Activated T-cell treated with anti-CD3 and anti-CD28 coated beads, Interleukin-2, amount 50 U/mL, for 48 hours (primary cell): ENCODE data around the gene EBF4.
A peak's percentile ranks its signal among the peaks of the same experiment; 100 is the strongest.

ENCODE experiments used
- DNase-seq, 2 experiments: peaks; one replicate each; pipeline ENCODE4 v3.0.0-alpha.2; 2020

The EBF4 gene

DNA sequence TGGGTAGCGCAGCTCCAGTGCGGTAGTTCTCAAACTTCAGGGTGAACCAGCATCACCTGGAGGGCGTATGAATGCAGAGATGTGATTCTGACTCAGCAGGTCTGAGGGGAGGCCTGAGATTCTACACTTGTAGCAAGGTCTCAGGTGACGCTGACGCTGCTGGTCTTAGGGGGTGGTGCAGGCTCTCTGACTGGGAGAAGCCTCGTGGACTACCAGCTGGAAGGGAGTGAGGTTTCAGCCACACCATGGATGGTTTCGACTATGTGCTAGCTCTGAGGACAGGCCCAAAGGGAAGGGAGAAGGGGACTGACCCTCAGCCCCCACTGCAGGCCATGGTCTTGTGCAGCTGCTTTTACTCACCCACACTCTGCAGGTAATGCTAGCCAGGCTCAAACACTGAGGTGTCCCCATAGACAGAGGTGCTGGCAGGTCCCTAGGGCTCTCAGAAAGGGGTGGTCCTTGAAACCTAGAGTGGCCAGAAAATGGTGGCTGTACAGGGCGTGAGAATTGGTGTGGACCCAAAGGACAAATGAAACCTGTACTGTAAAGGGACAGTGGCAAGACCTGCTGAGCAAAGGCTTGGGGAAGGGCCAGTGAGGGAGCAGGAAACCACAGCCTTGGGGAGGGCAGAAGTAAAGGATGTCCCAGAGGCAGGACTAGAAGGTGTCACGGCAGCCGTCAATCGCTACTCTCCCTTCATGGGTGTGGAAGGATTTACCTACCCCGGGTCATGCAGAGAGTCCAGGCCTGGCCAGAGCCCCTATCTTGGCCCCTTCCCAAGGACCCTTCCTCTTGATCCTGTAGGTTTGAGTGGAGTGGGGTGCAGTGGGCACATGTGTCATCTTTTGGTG lies 52.7 kb downstream of the EBF4 start:
- peak in 1 of 2 experiments; percentile 12 for DNase-seq

DNA sequence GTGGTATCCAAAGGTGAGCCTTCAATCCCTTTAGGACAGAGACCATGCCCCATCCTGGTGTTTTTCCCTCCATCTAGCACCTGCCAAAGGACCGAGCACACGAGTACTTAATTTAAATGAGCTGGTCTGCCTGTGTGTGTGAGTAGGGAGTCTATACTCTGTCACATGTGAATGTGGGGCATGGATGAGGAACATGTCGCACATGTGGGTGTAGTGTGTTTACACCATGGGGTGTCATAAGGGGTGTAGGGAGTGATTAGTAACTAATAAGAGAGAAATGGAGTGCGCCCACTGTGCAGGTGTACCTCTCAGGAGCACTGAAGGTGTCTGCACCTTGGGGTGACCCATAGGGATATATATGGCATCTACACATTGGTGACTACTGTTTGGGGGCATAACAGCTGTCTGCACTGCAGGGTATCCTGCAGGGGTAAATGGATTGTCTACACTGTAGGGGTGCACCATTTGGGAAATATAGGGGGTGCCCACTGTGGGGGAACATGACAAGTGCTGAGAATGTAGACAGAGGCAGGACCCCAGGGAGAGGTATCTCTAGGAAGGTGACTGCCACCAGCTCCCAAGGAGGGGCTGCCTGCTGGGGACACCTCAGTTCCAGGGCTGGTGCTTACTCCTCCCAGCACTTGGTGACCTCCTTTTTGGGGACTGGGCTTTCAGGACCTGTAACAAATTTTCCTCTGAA lies 53.5 kb downstream of the EBF4 start:
- peak; percentile 11 to 13 for DNase-seq

DNA sequence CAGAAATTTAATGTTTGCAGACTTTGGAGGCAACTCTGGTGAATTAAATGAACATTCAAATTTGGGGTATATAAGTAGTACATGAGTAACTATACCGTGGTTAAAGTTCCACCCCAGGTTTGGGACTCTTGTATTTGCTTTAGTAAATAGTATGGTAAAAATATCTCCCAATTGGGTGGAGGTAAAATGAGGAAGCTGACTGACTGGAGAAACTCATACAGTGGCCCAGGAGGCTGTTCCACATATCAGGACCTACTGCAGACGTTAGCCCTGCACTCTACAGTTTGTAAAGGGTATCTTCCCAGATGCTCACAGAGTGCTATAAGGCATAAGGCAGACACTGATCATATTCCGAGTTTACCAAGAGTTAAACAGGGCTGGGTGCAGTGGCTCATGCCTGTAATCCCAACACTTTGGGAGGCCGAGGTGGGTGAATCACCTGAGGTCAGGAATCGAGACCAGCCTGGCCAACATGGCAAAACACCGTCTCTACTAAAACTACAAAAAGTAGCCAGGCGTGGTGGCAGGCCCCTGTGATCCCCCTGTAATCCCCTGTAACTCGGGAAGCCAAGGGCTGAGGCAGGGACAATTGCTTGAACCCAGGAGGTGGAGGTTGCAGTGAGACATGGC lies 54.2 kb downstream of the EBF4 start:
- DNase-seq, result peak; percentile 3 to 7

- peak; percentile 6 to 13 for DNase-seq
Observed at GRCh38 chr20:2747676-2748235, 55.2 kb downstream of the EBF4 start.

GRCh38 chr20:2748551-2749342 lies 56.2 kb downstream of the EBF4 start:
- peak; percentile 15 to 16 for DNase-seq

- no peak for DNase-seq
Observed at GRCh38 chr20:2749343-2749950, 56.9 kb downstream of the EBF4 start.

DNA sequence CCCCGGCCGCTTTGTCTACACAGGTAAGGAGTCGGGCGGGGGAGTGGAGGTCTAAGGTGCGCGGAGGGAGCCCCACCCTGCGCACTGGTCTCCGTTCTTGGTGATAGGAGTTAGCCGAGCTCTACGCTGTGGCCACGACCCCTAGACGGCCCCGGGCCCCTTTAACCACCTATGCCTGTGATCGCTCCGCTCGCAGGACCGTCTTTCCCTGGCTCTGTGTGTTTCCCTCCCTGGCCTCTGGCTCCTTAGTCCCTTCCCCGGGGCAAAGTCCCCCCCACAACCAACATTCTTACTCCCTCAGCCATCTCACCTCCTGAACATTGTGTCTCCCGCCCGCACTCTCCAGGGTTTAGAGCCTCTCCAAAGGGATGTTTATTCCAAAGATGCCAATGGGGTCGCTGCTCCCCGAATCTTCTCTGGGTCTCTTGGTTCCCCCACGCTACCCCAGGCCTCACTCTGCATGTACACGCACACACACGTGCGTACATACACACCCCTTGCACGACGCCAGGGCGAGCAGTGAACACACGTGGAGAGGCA lies 57.4 kb downstream of the EBF4 start:
- no peak for DNase-seq

DNA sequence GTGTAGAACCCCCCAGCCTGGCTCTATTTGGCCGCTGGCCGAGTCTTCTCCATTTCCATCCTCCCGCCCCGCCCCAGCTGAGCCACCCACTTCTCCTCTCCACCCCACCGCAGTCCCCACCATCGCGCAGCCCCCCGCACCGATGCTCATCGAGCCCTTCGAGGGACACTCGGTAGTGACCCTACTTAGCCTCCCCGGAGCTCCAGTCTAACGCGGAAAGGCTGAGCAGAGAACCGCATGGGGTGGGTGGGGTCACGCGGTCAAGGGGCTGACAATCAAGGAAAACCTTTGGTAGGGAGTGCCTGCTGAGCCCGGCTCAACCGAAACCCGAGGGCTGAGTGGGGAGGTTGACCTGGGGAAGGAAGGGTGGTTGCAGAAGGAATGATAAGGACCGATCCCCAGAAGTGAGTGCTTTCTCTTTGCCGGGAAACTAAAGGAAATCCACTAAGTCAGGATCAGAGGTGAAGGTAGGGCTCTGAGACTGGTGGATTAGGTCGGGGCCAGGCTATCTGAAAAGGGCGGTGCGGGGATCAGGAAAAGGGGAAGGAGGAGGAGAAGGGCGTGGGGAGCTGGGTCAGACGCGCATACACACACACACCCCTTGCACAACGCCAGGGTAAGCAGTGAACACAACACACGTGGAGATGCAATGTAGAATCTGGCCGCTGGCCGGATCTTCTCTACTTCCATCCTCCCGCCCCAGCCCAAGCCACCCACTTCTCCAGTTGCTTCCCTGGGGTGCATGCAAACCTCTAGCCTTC lies 58.1 kb downstream of the EBF4 start:
- DNase-seq, result peak; percentile 33 to 44

GRCh38 chr20:2751347-2751877 lies 58.8 kb downstream of the EBF4 start:
- peak in 1 of 2 experiments; percentile 23 for DNase-seq

- peak; percentile 62 to 74 for DNase-seq
Observed at GRCh38 chr20:2751878-2752566, 59.4 kb downstream of the EBF4 start.

- DNase-seq, result peak; percentile 68 to 72
Observed at GRCh38 chr20:2752567-2753460, 60.2 kb downstream of the EBF4 start.

- no peak for DNase-seq
Observed at GRCh38 chr20:2753461-2754040, 61.0 kb downstream of the EBF4 start.

- DNase-seq, result no peak
Observed at GRCh38 chr20:2754424-2754823, 61.8 kb downstream of the EBF4 start.

DNA sequence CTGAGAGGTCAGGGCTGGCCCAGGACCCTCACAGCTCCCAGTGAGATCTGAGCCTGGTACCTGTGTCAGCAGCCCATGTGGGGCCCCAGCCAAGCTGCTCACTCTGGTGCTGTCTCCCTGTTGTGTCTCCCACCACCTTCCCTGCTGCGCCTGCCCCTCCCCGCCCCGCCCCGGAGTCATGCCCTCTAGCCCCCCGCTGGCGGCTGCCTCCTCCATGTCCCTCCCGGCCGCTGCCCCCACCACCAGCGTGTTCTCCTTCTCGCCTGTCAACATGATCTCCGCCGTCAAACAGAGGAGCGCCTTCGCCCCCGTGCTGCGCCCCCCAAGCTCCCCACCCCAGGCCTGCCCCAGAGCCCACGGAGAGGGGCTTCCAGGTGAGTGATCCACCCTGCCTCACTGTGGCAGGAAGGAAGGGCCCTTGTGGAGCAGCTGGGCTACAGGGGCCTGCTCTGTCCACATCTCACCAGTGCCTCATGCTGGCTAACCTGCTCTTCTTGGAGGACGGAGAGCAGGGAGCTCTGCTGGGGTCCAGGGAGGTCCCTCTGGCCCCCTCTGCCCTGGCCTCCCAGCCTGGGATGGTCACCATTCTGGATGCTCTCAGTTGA lies 63.0 kb downstream of the EBF4 start:
- peak in 1 of 2 experiments; percentile 14 for DNase-seq

GRCh38 chr20:2756056-2756611 lies 63.6 kb downstream of the EBF4 start:
- DNase-seq, result peak in 1 of 2 experiments; percentile 18

GRCh38 chr20:2757001-2757400 lies 64.4 kb downstream of the EBF4 start:
- DNase-seq, result peak in 1 of 2 experiments; percentile 7

DNA sequence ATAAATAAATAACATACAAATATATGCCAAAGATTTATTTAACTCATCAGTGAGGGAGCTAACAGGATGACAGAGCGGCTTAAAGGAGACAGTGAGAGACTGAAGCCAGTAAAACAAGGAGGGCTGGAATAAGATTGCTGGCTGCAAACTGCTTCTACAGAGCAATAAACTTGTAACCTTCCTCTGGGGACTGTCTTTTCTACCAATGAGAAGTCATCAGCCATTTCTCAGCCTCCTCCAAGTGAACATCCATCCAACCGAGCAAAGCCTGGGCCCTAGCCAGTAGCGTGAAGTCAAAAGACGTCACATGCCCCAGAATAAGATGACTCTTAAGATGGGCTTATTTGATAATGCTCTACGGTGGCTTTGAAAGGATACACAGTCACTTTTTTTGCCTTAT lies 65.4 kb downstream of the EBF4 start:
- peak in 1 of 2 experiments; percentile 13 for DNase-seq

- peak in 1 of 2 experiments; percentile 7 for DNase-seq
Observed at GRCh38 chr20:2759143-2759542, 66.6 kb downstream of the EBF4 start.
